GM18858 (cell line): ENCODE results near the gene PDE10A.

ENCODE experiments used
- ATAC-seq: cut with Tn5 transposase; IDR thresholded peaks from one replicate; pipeline ENCODE4 v1.9.1; 2021; ENCODE audit not compliant: unreplicated experiment

Gene PDE10A

DNA sequence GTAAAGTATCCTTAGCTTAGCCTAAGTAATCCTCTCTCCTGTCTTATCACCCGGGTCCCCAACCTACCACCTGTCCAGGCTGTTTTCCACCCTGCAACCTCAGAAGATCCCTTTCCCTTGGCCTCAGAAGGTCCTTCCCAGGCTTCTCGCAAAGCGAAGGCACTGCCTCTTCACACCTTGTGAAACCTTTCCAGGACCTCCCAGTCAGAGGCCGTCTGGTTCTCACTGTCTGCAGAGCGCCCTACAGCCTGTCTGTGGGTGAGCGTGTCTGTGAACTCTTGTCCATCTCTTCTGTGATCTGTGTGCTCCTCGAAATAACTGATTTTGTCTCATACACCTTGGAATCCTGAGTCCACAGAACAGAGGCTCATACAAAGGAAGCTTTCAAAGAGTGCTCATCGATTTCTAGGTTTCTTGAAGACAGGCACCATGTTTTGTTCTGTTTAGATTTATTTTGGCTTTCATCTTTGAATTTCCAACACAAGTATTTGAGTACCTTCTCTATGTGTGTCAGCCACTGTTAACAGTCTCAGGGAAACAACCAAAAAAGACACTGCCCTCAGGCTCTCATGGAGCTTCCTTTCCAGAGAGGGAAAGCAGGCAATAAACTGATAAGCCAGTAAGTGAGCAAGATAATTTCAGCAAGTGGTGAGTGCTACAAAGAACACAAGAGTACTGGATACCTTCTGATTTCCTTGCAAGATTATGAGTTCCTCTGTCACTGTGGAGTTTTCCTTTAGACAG, 6.3 kb downstream of the PDE10A start:
- ATAC-seq: no peak

DNA sequence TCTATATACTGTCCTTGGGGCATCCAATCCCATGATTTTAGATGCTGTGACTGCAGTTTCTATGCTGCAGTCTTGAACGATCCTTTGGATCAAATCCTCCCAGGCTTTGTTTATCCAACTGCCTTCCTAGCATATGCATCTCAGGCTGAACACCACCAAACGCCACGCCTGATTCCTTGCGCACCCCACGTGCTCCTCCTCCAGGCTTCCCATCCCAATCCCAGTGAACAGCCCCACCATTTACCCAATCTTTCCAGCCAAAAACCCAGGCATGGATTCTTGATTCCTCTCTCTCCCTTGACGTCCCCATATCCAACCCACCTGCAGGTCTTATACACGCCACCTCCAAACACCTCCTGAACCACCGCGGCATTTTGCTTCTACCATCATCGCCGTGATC, 7.8 kb downstream of the PDE10A start:
- no peak for ATAC-seq

DNA sequence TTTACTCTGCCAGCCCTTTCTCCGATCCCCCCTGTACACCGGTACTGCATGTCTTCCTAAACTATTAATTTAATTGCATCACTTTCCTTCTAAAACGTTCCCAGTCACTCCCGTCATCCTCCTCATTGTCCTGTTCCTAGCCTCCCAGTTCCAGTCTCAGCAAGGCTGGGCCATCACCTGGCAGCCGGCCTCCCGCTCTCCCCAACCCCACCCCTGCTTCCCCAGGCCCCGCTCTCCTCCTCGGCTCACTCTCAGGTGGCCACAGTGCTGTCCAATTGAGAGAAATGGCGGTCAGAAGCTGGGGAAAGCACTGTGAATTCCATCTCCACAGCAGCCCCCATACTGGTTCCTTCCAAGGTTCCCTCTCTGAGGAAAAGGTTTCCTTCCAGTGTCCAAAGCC, 8.9 kb downstream of the PDE10A start:
- no peak for ATAC-seq

DNA sequence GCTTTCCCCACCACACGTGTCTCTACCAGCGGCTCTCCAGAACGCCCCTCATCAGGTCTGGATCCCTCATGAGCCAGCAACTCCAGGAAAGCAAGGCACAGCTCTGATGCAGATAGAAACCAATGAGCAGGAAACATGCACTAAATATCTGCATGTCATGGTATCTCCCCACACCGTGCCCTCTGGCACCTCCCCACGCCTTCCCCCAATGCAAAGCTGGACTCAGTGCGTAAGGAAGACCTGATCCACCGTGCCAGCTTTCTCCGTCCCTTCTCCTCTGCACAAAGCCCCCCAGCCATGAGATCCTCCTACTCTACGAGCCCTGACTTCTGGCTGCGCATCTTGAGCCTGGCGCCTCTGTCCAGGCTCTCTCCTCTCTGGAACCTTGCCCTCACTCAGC, 9.4 kb downstream of the PDE10A start:
- no peak for ATAC-seq

DNA sequence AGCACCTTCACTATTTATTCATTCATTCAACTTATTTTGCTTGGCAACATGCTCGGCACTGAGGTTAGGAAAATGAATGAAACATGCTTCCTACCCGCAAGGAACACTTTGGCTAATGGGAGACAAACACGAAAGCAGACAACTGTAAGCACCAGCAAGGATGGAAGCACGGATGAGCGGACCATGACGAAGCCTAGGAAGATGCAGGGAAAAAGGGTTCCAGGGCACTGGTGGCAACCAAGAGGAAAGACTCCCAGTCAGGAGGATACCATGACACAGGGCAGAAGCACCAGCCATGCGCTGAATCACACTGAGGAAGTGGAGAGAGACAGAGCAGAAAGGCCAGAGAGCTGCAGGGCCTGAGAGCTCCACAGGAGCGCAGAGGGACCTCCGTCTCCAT, 9.8 kb downstream of the PDE10A start:
- ATAC-seq: no peak

DNA sequence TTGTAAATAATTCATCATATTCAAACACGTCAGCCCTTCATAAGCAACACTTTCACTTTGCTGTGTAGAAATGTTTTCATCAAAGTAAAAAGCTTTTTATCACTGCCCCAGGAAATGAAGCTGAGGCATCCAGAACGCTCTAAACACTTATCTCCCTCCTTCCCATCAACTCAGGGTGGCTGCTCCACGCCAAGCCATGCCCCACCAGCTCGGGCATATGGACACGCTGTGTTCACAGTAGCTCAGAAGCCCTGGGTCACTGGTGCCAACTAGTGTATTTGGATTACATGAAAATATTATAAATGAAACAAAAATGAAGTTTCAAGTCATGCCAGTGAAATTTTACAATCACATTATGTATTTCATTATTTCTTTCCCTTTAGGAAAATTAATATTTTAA, 10.3 kb downstream of the PDE10A start:
- ATAC-seq: no peak

DNA sequence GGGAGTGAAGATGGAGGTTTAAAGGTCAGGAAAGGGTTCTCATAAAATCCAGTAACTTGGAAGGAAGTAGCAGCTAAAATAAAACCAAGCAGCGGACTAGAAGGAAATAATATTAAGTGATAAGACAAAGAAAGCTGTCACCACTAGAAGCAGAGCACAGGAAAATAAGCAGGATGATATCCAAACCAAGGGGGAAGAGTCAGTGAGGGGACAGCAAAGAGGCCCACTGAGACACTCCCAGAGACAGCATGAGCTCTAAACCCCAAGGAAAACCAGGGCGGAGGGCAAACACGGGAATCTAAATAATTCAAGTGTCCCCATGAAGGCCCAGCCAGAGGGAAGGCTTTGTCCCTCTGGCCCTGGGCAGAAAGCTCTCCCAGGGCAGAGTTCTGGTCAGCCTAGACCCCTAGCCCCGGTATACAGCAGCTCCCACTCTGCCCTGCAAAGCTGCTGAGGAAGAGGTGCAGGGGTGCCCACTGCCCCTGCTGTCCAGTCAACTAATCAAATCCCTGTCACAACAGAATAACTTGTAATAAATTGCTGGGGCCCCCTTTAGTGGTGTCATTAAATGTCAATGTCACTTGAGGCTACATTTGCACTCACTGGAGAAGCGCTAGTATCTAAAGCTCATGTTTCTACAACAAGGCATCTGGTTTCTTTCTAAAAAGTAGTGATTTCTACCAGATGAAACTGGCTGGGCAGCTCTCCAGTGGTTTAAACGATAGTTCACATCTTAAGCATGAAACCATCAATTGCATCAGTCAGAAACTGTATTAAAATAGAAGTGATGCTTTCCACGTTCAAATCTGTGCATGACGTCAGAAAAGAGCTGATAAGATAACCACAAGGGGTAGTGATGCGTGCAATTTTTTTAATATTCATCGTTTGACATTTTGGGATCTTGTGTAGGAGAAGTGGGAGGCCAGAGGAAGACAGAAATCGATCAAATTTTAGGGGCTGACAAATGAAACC, 13.6 kb downstream of the PDE10A start:
- no peak for ATAC-seq

DNA sequence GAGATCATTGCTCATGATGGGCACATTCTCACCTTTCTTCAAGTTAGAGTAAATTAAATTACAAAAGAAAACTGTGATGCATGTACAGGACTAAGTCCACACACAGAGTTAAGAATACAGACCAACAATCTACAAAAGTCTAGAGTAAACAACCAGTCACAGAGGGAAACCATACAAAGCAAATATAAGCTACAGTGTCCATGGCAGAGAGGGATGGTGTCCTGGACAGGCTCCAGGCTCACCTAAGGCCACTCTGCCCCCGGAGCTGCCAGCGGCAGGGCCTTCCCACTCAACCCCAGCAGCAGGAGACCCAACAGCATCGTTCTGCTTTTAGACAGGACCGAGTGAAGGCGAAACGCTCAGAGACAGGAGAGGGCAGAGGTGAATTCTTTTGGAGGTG, 16.0 kb downstream of the PDE10A start:
- ATAC-seq: no peak

DNA sequence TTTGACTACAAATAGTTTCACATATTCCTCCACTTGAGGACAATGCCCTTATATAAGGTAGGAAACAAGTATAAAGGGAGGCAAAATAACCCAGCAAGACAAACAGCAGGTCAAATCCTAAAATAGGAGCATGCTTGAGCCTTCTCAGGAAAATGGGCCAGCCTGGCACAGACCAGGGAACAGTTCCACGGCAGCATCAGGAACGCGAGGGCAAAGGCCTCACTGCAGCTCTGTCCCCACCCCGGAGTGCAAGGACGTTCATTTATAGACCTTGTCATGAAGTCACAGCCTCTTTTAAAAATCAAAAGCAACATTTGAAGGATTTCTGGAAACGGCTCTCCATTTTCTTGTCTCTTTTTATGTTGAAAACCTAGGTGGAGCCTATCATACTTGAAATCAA, 17.1 kb downstream of the PDE10A start:
- no peak for ATAC-seq

DNA sequence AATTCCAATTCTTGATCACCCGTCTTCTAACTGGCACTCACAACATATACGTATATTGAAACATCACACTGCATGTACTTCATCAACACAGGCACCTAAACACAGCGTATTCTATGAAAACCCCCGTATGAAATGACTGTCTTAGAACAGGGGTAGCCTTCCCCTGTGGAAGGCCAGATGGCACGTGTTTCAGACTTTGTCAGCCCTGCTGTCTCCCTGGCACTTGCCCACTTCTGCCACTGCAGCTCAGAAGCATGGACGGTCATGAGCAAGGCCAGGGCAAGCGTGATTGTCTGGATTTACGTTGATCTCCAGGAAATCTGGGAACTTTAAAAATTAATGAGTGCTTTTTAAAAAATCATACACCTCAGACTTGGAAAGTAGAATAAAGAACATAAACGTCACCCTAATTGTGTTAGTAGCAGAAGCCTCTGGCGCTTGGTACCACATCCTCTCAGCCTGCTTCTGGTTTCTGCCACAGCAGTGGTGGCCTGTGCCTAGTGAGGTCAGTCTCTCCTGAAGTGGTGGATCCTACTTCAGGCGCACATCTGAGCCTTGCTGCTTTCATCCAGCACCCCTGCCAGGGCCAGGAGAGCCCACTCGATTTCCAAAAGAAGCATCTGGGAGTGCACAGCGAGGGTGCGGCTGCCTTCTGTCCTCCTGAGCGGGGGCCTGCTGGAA, 18.3 kb downstream of the PDE10A start:
- ATAC-seq: no peak

DNA sequence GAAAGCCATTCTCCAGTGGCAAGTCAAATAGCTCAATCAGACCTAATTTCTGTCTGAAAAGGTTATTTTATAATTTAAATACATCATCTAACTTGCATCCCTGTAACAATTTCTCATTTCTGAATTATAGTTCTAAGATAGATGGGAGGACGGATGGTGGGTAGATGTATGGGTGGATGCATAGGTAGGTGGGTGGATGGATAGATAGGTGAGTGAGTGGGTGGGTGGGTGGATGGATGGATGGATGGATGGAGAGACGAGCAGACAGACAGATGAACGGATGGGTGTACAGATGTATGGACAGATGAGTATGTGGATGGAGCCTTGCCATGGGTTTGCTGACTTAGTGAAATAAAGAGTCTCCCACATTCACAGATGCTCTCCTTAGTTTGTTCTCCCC, 20.0 kb downstream of the PDE10A start:
- ATAC-seq: no peak

DNA sequence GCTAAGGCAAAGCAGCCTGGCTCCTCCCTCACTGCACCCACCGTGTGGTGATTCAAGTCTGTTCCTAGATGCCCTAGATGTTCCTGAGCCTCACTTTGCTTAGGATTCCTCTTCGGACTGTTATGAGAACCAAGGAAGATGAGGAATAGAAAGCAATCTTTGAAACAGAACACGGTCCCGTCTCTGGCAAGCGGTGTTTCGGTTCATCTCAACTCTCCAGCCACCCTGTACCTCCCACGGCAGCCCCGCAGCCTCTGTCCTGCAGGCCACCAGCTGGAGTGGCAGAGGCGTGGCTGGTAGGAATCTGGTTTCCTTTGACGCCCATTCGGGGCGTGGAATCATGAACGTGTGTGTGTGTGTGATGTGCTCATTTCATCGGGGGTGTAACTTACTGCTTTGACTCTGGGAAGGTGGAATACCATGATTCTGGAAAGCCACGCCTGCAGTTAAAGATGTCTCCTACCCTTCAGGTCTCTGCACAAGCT, 21.3 kb downstream of the PDE10A start:
- ATAC-seq: no peak

DNA sequence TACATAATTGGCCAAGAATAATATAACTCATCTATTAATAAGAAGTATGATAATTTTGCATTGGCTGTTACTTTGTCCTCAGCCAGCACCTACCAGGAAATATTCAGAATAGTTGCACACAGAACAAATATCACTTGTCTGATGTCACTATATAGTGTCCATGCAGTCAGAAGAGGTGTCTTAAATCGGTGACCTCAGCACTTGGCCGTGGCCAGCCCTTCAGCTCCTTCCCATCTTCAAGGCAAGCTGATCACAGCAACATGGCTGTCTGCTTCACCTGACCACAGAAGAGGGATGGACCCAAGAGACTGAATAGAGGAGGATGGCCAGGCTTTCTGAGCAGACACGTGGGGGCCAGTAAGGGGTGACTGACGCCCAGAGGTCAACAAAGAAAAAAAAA, 22.2 kb downstream of the PDE10A start:
- no peak for ATAC-seq

DNA sequence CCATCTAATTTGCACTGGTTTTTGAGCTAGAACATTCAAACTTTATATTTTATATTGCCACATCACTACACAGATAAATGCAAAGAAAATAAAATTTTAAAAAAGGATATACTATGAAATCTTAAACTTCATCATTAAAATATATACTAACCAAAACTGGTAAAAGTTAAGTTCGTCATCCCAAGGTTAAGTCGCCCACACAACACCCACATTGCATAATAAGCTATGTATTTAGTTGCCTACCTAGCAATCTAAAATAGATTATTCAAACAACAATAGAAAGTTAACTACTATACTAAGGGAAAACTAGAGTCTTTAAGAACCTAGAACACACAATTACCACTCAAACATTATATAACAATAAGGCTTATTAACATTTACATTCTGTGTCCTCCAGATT, 24.5 kb downstream of the PDE10A start:
- no peak for ATAC-seq

DNA sequence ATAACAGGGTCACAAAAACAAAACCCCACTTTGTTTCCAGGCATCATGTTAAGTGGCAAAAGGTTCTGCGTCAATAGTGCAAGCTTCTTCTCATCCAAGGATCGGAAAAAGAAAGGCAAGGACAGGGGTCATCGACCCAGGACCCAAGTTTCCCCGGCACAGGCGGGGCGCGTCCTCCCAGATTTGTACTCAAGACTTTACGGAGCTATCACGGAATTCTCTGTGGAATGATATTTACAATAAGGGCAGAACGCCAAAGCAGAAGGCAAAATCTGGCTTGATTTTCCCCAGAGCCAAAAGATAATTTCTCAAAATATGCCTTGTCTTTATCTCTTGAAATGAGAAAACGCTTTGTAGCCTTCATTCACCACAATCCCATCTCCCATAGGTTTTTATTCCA, 25.5 kb downstream of the PDE10A start:
- no peak for ATAC-seq

DNA sequence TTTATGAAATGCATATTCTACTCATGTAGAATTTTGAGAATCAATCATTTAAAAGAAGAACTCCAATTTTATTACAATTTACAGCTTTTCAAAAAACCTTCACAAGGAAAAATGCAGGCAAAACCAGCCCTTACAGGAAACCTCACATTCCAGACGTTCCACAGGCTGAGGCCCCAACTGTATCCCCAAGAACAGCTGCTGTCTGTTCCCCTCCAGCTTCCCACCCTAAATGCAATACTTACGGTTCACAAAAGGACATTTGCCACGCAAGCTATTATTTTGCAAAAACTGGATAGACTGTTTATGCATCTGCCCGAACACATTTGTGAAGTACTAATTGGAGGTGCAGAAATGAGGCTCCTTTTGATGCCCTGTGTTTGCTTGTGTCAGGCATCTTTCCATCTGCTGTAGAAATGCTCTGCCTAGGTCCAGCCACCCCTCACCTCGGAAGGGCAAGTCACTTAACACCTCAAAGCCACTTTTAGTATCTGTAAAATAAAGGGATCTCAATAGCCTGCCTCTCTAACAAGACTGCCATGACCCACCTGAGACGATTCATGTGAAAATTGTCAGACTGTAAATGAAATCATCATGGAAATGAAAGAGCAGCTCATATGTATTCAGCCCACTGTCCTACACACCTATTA, 26.5 kb downstream of the PDE10A start:
- no peak for ATAC-seq

DNA sequence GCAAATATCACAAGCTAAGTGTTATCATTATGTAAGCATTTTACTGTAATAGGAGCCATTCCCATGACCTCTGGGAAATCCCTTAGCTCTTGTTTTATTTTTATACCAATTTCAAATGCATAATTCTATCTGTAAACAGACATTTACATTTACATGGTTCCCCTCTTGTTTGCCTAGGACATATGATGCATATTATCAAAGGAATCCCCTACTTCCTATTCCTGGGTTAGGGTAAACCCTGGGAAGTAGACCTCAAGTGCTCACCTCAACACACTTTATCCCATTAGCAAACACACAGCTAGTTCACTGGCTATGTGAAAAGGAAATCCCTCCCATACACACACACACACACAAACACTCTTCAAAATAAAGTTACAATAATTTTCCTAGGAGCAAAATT, 27.1 kb downstream of the PDE10A start:
- ATAC-seq: no peak

DNA sequence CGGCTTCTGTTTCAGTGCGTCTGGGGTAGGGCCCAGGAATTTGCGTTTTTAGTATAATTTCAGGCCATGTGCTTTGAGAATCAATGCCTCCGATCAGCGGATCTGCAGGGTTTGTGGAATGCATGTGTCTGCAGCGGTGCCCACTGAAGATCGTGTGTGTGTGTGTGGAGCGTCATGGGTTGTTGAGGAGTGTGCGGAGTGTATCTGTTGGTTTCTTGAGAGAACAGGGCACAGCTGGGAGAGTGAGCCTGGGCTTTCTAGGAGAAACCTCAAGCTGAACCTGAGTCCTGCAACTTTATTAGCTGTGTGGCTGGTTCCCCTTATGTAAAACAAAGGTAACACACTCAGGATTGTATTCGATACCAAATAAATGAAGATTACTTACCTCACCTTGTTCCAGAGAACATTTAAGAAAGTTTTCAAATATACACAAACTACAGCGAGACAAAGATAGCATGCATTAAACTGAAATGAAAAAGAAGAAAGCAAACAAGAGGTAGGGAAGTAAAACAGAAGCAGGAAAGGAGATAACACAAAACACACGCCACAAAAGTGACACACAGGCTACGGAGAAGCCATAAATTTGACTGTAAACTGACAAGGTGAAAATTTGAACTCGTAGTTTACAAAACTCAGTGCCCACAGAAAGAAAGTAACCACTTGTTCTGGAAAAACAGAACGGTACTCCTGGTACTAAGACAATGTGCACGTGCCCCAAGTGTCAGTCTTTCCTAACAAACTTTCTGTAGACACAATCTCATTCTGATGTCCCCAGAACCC, 28.8 kb downstream of the PDE10A start:
- no peak for ATAC-seq

DNA sequence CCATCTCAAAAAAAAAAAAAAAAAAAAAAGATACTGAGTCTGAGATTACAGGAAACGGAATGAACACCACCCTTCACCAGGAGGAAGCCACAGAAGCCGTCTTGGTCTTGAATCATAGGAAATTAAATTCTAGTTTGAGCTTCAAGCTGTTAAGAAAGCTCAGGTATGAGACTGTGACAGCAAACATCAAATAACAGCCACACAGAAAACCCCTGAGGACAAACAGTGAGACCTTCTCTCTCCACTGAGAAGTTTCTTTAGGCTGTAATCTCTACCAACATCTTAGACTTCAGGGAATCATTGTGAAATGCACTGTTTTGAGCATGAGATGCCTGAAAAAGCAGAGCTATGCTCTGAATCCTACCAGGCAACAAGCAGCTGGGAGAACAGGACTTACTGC, 30.8 kb downstream of the PDE10A start:
- no peak for ATAC-seq

DNA sequence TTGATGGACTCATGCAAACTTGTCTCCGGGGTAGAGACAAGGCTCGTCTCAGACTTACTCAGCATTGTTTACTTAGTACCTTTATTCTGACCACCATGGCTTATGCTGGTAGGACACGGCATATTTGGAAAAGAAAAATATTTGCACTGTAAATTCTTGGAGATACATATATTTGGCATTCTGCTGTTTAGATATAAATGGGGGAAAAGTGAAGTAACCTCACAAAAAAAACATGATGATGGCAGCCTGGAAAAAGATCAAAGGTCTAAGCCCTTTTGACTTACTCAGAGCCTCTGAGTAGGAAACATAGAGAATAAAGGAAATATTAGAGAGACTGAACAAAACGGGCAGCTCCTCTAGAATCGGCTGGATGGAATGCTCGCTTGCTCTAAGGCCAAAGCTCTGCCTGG, 32.5 kb downstream of the PDE10A start:
- ATAC-seq: no peak
